H1 (cell line): Measurements from ENCODE around the gene LAP3. TPM values are rescaled to one million over a fixed set of nuclear protein-coding genes. Genes with fewer than 3 reads are reported as not detected.

Experiments
- CTCF ChIA-PET: fragments of 300-600 bp; sonication (Branson Sonifier 250); formaldehyde crosslinking; loops from one replicate; lab custom pipeline; 2021; ENCODE audit not compliant: partially characterized antibody; lab: Charles Lee
- POLR2A ChIA-PET: fragments of 300-600 bp; sonication (Branson Sonifier 250); formaldehyde crosslinking; loops from one replicate; lab custom pipeline; 2021; ENCODE audit warnings: inconsistent platforms; ENCODE audit not compliant: partially characterized antibody; lab: Charles Lee
- DNase-seq, 2 experiments: peaks; one replicate each; pipeline versions ENCODE4 v3.0.0 to v3.0.0-alpha.2; 2010 to 2022; ENCODE audit warnings: low spot score in 2 of 2, low read depth in 1 of 2, mixed read lengths in 1 of 2
- FAIRE-seq: peaks from 2 replicates; lab custom pipeline; 2011; peaks lifted over from hg19 to GRCh38; lab: Jason Lieb, UNC
- H2AFZ ChIP-seq: 2 replicates; pipeline ENCODE4 v1.8.1; 2012; ENCODE audit warnings: low read length, inconsistent platforms
- H2AK5ac ChIP-seq: 2 replicates; pipeline ENCODE4 v1.6.1; 2013; ENCODE audit warnings: low read depth, low read length
- H2BK120ac ChIP-seq: replicated peaks from 2 replicates; pipeline ENCODE3; 2013; ENCODE audit warnings: low read depth, low read length, inconsistent platforms
- H2BK12ac ChIP-seq: 2 replicates; pipeline ENCODE4 v1.6.1; 2013; ENCODE audit warnings: low read depth, low read length
- H2BK15ac ChIP-seq: 2 replicates; pipeline ENCODE4 v1.6.1; 2013; ENCODE audit warnings: low read length
- H2BK20ac ChIP-seq: 2 replicates; pipeline ENCODE4 v1.6.1; 2013; ENCODE audit warnings: low read length
- H2BK5ac ChIP-seq: 2 replicates; pipeline ENCODE4 v1.6.1; 2013; ENCODE audit warnings: low read depth, low read length
- H3K14ac ChIP-seq: 2 replicates; pipeline ENCODE4 v1.6.1; 2013; ENCODE audit warnings: inconsistent platforms; ENCODE audit not compliant: insufficient read length
- H3K18ac ChIP-seq: 2 replicates; pipeline ENCODE4 v1.6.1; 2013; ENCODE audit warnings: low read length; ENCODE audit errors: extremely low read depth
- H3K23ac ChIP-seq: 2 replicates; pipeline ENCODE4 v1.6.1; 2013; ENCODE audit warnings: inconsistent platforms; ENCODE audit not compliant: insufficient read length
- H3K23me2 ChIP-seq: 2 replicates; pipeline ENCODE4 v1.6.1; 2013; ENCODE audit warnings: low read depth, low read length
- H3K27ac ChIP-seq: 2 replicates; pipeline ENCODE4 v1.6.1; 2011; ENCODE audit warnings: low read depth, low read length, inconsistent platforms
- H3K27me3 ChIP-seq, 4 experiments: replicated peaks in 1 of 4; 1 replicate in 1 of 4; 2 replicates in 3 of 4; pipeline versions ENCODE4 v1.6.1 to v1.8.1; 2011 to 2013; ENCODE audit warnings: low read length in 3 of 4, mild to moderate bottlenecking in 3 of 4, inconsistent platforms in 2 of 4, mixed read lengths in 2 of 4, moderate library complexity in 1 of 4; ENCODE audit not compliant: control insufficient read depth in 3 of 4, insufficient read depth in 3 of 4; ENCODE audit errors: extremely low read depth in 1 of 4
- H3K36me3 ChIP-seq, 4 experiments: 2 replicates each; pipeline versions ENCODE4 v1.6.1 to v1.8.1; 2011 to 2013; ENCODE audit warnings: mild to moderate bottlenecking in 4 of 4, low read length in 3 of 4, moderate library complexity in 2 of 4, control low read depth in 1 of 4, inconsistent platforms in 1 of 4; ENCODE audit not compliant: insufficient read depth in 4 of 4, control insufficient read depth in 2 of 4
- H3K4ac ChIP-seq: replicated peaks from 2 replicates; pipeline ENCODE3; 2013; ENCODE audit warnings: low read length, low read depth, mixed read lengths, inconsistent platforms; ENCODE audit not compliant: insufficient read length
- H3K4me1 ChIP-seq, 4 experiments: replicated peaks in 1 of 4; 1 replicate in 1 of 4; 2 replicates in 3 of 4; pipeline versions ENCODE4 v1.6.1 to v1.8.1; 2011 to 2013; ENCODE audit warnings: low read length in 3 of 4, inconsistent platforms in 2 of 4, mixed read lengths in 1 of 4; ENCODE audit not compliant: insufficient read depth in 4 of 4, control insufficient read depth in 3 of 4
- H3K4me2 ChIP-seq, 2 experiments: 2 replicates each; pipeline versions ENCODE4 v1.6.1 to v1.8.1; 2011 to 2013; ENCODE audit warnings: low read depth in 2 of 2, low read length in 2 of 2, control low read depth in 1 of 2, inconsistent platforms in 1 of 2, mild to moderate bottlenecking in 1 of 2; ENCODE audit not compliant: insufficient read depth in 1 of 2
- H3K4me3 ChIP-seq, 4 experiments: fragments of 200-600, 300-600 bp in 1 of 4; sonication (generic), shearing (Covaris generic), sonication (Bioruptor Twin) in 1 of 4; 2 replicates each; pipeline versions ENCODE4 v1.5.1 to v1.8.1; 2011 to 2016; ENCODE audit warnings: low read length in 4 of 4, low read depth in 3 of 4, control low read depth in 2 of 4, inconsistent platforms in 2 of 4, mild to moderate bottlenecking in 2 of 4, mixed read lengths in 1 of 4, moderate library complexity in 1 of 4; ENCODE audit not compliant: insufficient read depth in 2 of 4; ENCODE audit errors: extremely low read depth in 1 of 4
- H3K56ac ChIP-seq: replicated peaks from 2 replicates; pipeline ENCODE3; 2013; ENCODE audit warnings: low read depth, mild to moderate bottlenecking, mixed read lengths, low read length, inconsistent platforms; ENCODE audit not compliant: insufficient read length
- H3K79me1 ChIP-seq: 2 replicates; pipeline ENCODE4 v1.6.1; 2013; ENCODE audit warnings: low read depth, low read length, control low read depth
- H3K79me2 ChIP-seq, 2 experiments: 2 replicates each; pipeline versions ENCODE4 v1.6.1 to v1.8.1; 2012 to 2013; ENCODE audit warnings: low read length in 2 of 2, mild to moderate bottlenecking in 2 of 2, inconsistent platforms in 1 of 2; ENCODE audit not compliant: insufficient read depth in 2 of 2, control insufficient read depth in 1 of 2
- H3K9ac ChIP-seq, 4 experiments: replicated peaks in 1 of 4; 1 replicate in 1 of 4; 2 replicates in 3 of 4; pipeline versions ENCODE4 v1.6.1 to v1.8.1; 2011 to 2013; ENCODE audit warnings: low read depth in 3 of 4, low read length in 3 of 4, control low read depth in 2 of 4, mild to moderate bottlenecking in 2 of 4, moderate library complexity in 2 of 4, inconsistent platforms in 1 of 4; ENCODE audit errors: extremely low read depth in 1 of 4
- H3K9me3 ChIP-seq, 2 experiments: 2 replicates each; pipeline versions ENCODE4 v1.6.1 to v1.8.1; 2012 to 2013; ENCODE audit warnings: mild to moderate bottlenecking in 2 of 2, moderate library complexity in 2 of 2, control low read depth in 1 of 2, inconsistent platforms in 1 of 2, low read depth in 1 of 2, low read length in 1 of 2, mixed read lengths in 1 of 2; ENCODE audit not compliant: insufficient read depth in 2 of 2
- H4K20me1 ChIP-seq, 2 experiments: replicated peaks in 1 of 2; 2 replicates each; pipeline versions ENCODE3 to v1.8.1; 2011 to 2013; ENCODE audit warnings: inconsistent platforms in 2 of 2, low read length in 2 of 2, mild to moderate bottlenecking in 1 of 2; ENCODE audit not compliant: insufficient read depth in 2 of 2, control insufficient read depth in 1 of 2
- H4K5ac ChIP-seq: 2 replicates; pipeline ENCODE4 v1.6.1; 2013; ENCODE audit warnings: low read length, low read depth, mixed read lengths, inconsistent platforms; ENCODE audit not compliant: insufficient read length
- H4K8ac ChIP-seq: 2 replicates; pipeline ENCODE4 v1.8.0; 2013; ENCODE audit warnings: mild to moderate bottlenecking, moderate library complexity, low read length, inconsistent platforms; ENCODE audit not compliant: insufficient read depth; ENCODE audit errors: extremely low read depth
- H4K91ac ChIP-seq: replicated peaks from 2 replicates; pipeline ENCODE3; 2013; ENCODE audit warnings: low read length, mixed read lengths, inconsistent platforms; ENCODE audit not compliant: insufficient read length
- ATF2 ChIP-seq: IDR thresholded peaks from 2 replicates; pipeline ENCODE4 v1.6.1; 2012; ENCODE audit warnings: low read length, inconsistent platforms
- HDAC6 ChIP-seq: IDR thresholded peaks from one replicate; pipeline ENCODE4 v1.7.1; 2012; ENCODE audit warnings: low read depth, mild to moderate bottlenecking, inconsistent platforms, low read length, moderate library complexity
- KDM1A ChIP-seq: fragments of 200-600, 300-600 bp; sonication (generic); IDR thresholded peaks from 2 replicates; pipeline ENCODE4 v1.7.1; 2016; ENCODE audit warnings: mild to moderate bottlenecking, low read length, borderline replicate concordance
- RBBP5 ChIP-seq: IDR thresholded peaks from 2 replicates; pipeline ENCODE4 v1.7.1; 2012; ENCODE audit warnings: low read depth, mild to moderate bottlenecking, inconsistent platforms, low read length, moderate library complexity, borderline replicate concordance
- TCF12 ChIP-seq: IDR thresholded peaks from 2 replicates; pipeline ENCODE4 v1.6.1; 2011; ENCODE audit warnings: low read depth, mild to moderate bottlenecking, low read length
- WGBS, 2 experiments: shearing (Covaris generic) in 1 of 2; methylation state at CpG; one replicate each; pipeline versions ENCODE4 v1.1.6 to v1.1.7; 2013 to 2015; ENCODE audit warnings: low lambda C conversion rate in 2 of 2, mixed read lengths in 2 of 2, inconsistent platforms in 1 of 2, low coverage in 1 of 2, missing lambda C conversion rate in 1 of 2; ENCODE audit not compliant: insufficient replicate concordance in 2 of 2, insufficient coverage in 1 of 2, insufficient read length in 1 of 2; ENCODE audit errors: extremely low coverage in 1 of 2, missing lambda C conversion rate in 1 of 2; 5-methylcytosine and 5-hydroxymethylcytosine counted together
- polyA plus RNA-seq, 7 experiments: library from polyadenylated mRNA; depleted of rRNA in 3 of 7; stranded (reverse) in 5 of 7; unstranded in 2 of 7; fragments of >200 nt in 5 of 7; fragments of 200-250 nt in 2 of 7; gene quantifications; 1 replicate in 5 of 7; 2 replicates in 1 of 7; 4 replicates in 1 of 7; pipeline versions ENCODE4 v1.2.1 to v1.2.3, GENCODE V29; 2011 to 2013; ENCODE audit warnings: missing spikeins in 2 of 7, mixed read lengths in 2 of 7
- total RNA-seq: library from RNA; stranded (reverse); fragmentation: NEBNext Ultra II Directional; extraction: Animal tissue kit (Norgen Biotek cat#: 25700); gene quantifications from 2 replicates; pipeline ENCODE4 v1.2.1, GENCODE V29; 2021

The LAP3 gene
- total and polyA plus RNA-seq, 2 of the 8 experiments (the other 6 are each of a cell fraction or from before 2014, with no cell fraction given), result 28.3 to 50.9 TPM

GRCh38 chr4:17544831-17545234 is 32.2 kb upstream of the LAP3 start:
- H2BK12ac ChIP-seq, result no peak overlapping the region
- no peak overlapping the region for H3K27ac ChIP-seq
- no peaks in the 10 kb centered on the region for H3K9me3 ChIP-seq
- H3K23ac ChIP-seq, result no peak overlapping the region
- no peak overlapping the region for H3K4ac ChIP-seq
- no peak overlapping the region for H2BK15ac ChIP-seq
- no peaks in the 10 kb centered on the region for H4K20me1 ChIP-seq
- no peak overlapping the region for H2AFZ ChIP-seq
- H2AK5ac ChIP-seq, result no peak overlapping the region
- H2BK120ac ChIP-seq, result no peak overlapping the region
- H3K27me3 ChIP-seq, result no peaks in the 10 kb centered on the region
- H3K9ac ChIP-seq, result no peak overlapping the region
- H3K4me1 ChIP-seq, result peaks cover 0 to 4% (median 2%) of the 10 kb centered on the region in 4 experiments; a peak in 4 of 7 replicates
- H3K14ac ChIP-seq, result no peak overlapping the region
- no peak overlapping the region for H3K56ac ChIP-seq
- DNase-seq, result no peak
- H4K8ac ChIP-seq, result no peak overlapping the region
- H3K4me3 ChIP-seq, result no peak overlapping the region
- no peak overlapping the region for H2BK20ac ChIP-seq
- TF ChIP-seq TCF12 (no peak), ATF2 (no peak), KDM1A (no peak), RBBP5 (no peak), HDAC6 (no peak)
- TF ChIP-seq, all 59 proteins: peak for 0
- ChIA-PET CTCF (interaction anchor here (1.0 to 1.1 kb wide), 3 partner anchors 9 to 32 kb away, joined by 4 to 5 read pairs (median 5); partner anchors contain the start of gene QDPR), POLR2A (interaction anchor here (0.7 to 1.4 kb wide), 5 partner anchors 13 to 33 kb away, joined by 3 to 6 read pairs (median 3); partner anchors contain the start of gene LAP3)
- 0 out of 2 replicates have a peak, but pooled peaks cover 3% of the 10 kb centered on the region for H3K23me2 ChIP-seq
- H3K4me2 ChIP-seq, result no peak overlapping the region
- no peak overlapping the region for H2BK5ac ChIP-seq
- no peak for FAIRE-seq
- H3K79me2 ChIP-seq, result no peaks in the 10 kb centered on the region
- no peak overlapping the region for H3K18ac ChIP-seq
- no peaks in the 10 kb centered on the region for H3K36me3 ChIP-seq
- no peak overlapping the region for H4K5ac ChIP-seq
- WGBS, 2 experiments, result 59% methylated on average over 3 of the region's 3 CpGs; no CpG with 5 or more reads in 1 of the 2 experiments
- no peaks in the 10 kb centered on the region for H3K79me1 ChIP-seq
- no peak overlapping the region for H4K91ac ChIP-seq
